Karpas-422 (cell line): ENCODE results near the gene CERS3. TPM values are rescaled to one million over a fixed set of nuclear protein-coding genes. Genes with fewer than 3 reads are reported as not detected.

Experiments used
- DNase-seq: peaks from one replicate; pipeline ENCODE4 v3.0.0-alpha.2; 2015
- H2AFZ ChIP-seq: fragments of 200-600 bp; sonication (generic); 2 replicates; pipeline ENCODE4 v1.6.1; 2014; ENCODE audit warnings: antibody characterized with exemption, low read length, mixed read lengths
- H3K27ac ChIP-seq: fragments of 200-600 bp; sonication (generic); 2 replicates; pipeline ENCODE4 v1.5.1; 2014; ENCODE audit warnings: mild to moderate bottlenecking, low read length, moderate library complexity
- H3K27me3 ChIP-seq: fragments of 200-600 bp; sonication (generic); 2 replicates; pipeline ENCODE4 v1.6.1; 2014; ENCODE audit warnings: low read length, mixed read lengths
- H3K36me3 ChIP-seq: fragments of 200-600 bp; sonication (generic); 2 replicates; pipeline ENCODE4 v1.6.1; 2014; ENCODE audit warnings: low read length, mixed read lengths; ENCODE audit not compliant: insufficient read depth
- H3K4me1 ChIP-seq: fragments of 200-600 bp; sonication (generic); 2 replicates; pipeline ENCODE4 v1.6.1; 2014; ENCODE audit warnings: mild to moderate bottlenecking, low read length, mixed read lengths
- H3K4me2 ChIP-seq: fragments of 200-600 bp; sonication (generic); 2 replicates; pipeline ENCODE4 v1.6.1; 2014; ENCODE audit warnings: low read length, low read depth, mild to moderate bottlenecking; ENCODE audit not compliant: poor library complexity, severe bottlenecking
- H3K4me3 ChIP-seq: fragments of 200-600 bp; sonication (generic); 2 replicates; pipeline ENCODE4 v1.5.1; 2014; ENCODE audit warnings: mild to moderate bottlenecking, antibody characterized with exemption, low read length, mixed read lengths
- H3K79me2 ChIP-seq: fragments of 200-600 bp; sonication (generic); 2 replicates; pipeline ENCODE4 v1.6.1; 2014; ENCODE audit warnings: mild to moderate bottlenecking, low read length, mixed read lengths
- H3K9ac ChIP-seq: fragments of 200-600 bp; sonication (generic); 2 replicates; pipeline ENCODE4 v1.6.0; 2014; ENCODE audit warnings: low read length
- H3K9me2 ChIP-seq: fragments of 200-600 bp; sonication (generic), shearing (Covaris generic); replicated peaks from 2 replicates; pipeline ENCODE4 v1.6.0; 2014; ENCODE audit warnings: mild to moderate bottlenecking, low read length, moderate library complexity; ENCODE audit not compliant: insufficient read depth
- H3K9me3 ChIP-seq: fragments of 300-700, 200-600 bp; sonication (generic); 2 replicates; pipeline ENCODE4 v1.6.1; 2014; ENCODE audit warnings: low read length, mixed read lengths
- H4K20me1 ChIP-seq: fragments of 200-600 bp; sonication (generic); 2 replicates; pipeline ENCODE4 v1.6.1; 2014; ENCODE audit warnings: mild to moderate bottlenecking, antibody characterized with exemption, low read length, low read depth; ENCODE audit not compliant: insufficient read depth
- total RNA-seq: library from RNA; depleted of rRNA; stranded (reverse); fragments of >200 nt; shearing (Covaris generic); gene quantifications from 2 replicates; pipeline ENCODE4 v1.2.3, GENCODE V29; 2014; ENCODE audit warnings: low replicate concordance

Gene CERS3
- total RNA-seq, 1 experiment from 2014 or later, result 0.15 TPM

GRCh38 chr15:100385300-100386050 lies 143.3 kb downstream of the CERS3 start:
- no peak overlapping the region for H3K27ac ChIP-seq
- no peaks in the 10 kb centered on the region for H3K27me3 ChIP-seq
- no peaks in the 10 kb centered on the region for H3K9me3 ChIP-seq
- H3K4me2 ChIP-seq, result no peak overlapping the region
- DNase-seq, result no peak
- no peaks in the 10 kb centered on the region for H4K20me1 ChIP-seq
- H3K36me3 ChIP-seq, result no peaks in the 10 kb centered on the region
- H3K9me2 ChIP-seq, result no peaks in the 10 kb centered on the region
- H3K4me3 ChIP-seq, result no peak overlapping the region
- no peak overlapping the region for H2AFZ ChIP-seq
- no peak overlapping the region for H3K9ac ChIP-seq
- H3K79me2 ChIP-seq, result no peaks in the 10 kb centered on the region
- no peaks in the 10 kb centered on the region for H3K4me1 ChIP-seq

DNA sequence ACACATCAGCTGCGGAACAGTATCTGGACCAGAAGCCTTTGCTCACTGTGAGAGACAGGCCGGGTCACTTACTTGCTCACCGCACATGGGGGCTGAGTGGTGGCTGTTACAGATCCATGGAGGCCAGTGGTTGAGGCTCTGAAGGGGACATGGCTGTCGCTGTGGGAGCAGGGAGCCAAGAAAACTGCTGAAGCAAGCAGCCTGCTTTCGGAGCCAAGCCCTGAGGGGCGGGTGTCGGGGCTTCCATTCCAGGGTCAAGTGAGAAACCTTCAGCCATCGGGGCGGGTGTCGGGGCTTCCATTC lies 144.7 kb downstream of the CERS3 start:
- Histone ChIP-seq H3K79me2 (no peaks in the 10 kb centered on the region), H3K4me2 (no peak overlapping the region)

DNA sequence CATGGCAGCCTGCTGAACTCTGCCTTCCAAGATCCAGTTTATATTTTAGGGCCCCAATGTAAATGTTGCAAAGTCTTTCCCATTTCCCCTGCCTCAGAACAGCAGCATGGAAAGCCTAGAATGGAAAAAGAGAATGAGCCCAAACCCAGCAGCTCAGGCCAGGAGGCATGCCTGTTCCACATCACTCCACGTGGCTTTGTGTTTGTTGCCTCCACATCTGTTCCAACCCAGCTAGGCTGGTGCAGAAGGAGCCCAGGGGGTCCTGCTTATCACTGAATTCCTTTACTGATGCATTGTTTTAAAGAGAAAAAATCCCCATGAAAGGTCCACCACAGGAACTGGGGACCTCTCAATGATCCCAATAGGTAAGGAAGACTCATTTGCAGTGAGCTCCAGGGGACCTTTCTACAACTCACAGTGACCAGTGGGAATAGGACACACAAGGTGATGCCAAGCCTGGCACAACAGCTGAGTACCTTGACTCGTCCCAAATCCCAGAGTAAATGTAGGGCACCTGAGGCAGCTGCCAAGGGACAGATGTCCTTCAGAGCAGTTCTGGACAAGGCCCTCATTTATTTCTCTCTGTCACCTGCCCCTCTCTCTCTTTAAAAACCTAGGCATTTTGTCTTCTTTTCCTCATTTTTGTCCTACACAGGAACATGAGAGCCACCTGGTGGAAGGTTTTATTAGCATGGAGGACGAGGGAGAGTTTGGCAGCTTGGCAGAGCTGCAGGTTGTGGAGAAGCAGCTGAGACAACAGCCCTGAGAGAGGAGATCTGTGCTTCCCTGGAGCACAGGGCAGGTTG lies 145.2 kb downstream of the CERS3 start:
- H3K36me3 ChIP-seq, result no peaks in the 10 kb centered on the region
- no peak overlapping the region for H3K4me3 ChIP-seq
- no peaks in the 10 kb centered on the region for H3K9me2 ChIP-seq
- no peaks in the 10 kb centered on the region for H3K4me1 ChIP-seq
- peak; percentile 71 for DNase-seq
- H3K9me3 ChIP-seq, result no peaks in the 10 kb centered on the region
- no peak overlapping the region for H3K27ac ChIP-seq
- H3K79me2 ChIP-seq, result no peaks in the 10 kb centered on the region
- no peaks in the 10 kb centered on the region for H3K27me3 ChIP-seq
- no peak overlapping the region for H2AFZ ChIP-seq
- H4K20me1 ChIP-seq, result no peaks in the 10 kb centered on the region
- H3K9ac ChIP-seq, result no peak overlapping the region
- H3K4me2 ChIP-seq, result no peak overlapping the region

More for the DNA sequence above, 144.7 kb downstream of the CERS3 start:
- Histone ChIP-seq H3K9ac (no peak overlapping the region), H2AFZ (no peak overlapping the region), H3K36me3 (no peaks in the 10 kb centered on the region), H4K20me1 (no peaks in the 10 kb centered on the region), H3K27ac (no peak overlapping the region), H3K4me3 (no peak overlapping the region), H3K9me3 (no peaks in the 10 kb centered on the region), H3K27me3 (no peaks in the 10 kb centered on the region), H3K4me1 (no peaks in the 10 kb centered on the region), H3K9me2 (no peaks in the 10 kb centered on the region)
- DNase-seq, result no peak

GRCh38 chr15:100373942-100374341 lies 154.8 kb downstream of the CERS3 start:
- no peak overlapping the region for H3K9ac ChIP-seq
- DNase-seq, result no peak
- H3K27me3 ChIP-seq, result no peaks in the 10 kb centered on the region
- H3K27ac ChIP-seq, result no peak overlapping the region
- no peaks in the 10 kb centered on the region for H3K79me2 ChIP-seq
- H3K4me3 ChIP-seq, result no peak overlapping the region
- H3K9me3 ChIP-seq, result no peaks in the 10 kb centered on the region
- H2AFZ ChIP-seq, result no peak overlapping the region
- no peaks in the 10 kb centered on the region for H3K9me2 ChIP-seq
- H3K4me2 ChIP-seq, result no peak overlapping the region
- H3K36me3 ChIP-seq, result no peaks in the 10 kb centered on the region
- no peaks in the 10 kb centered on the region for H3K4me1 ChIP-seq
- no peaks in the 10 kb centered on the region for H4K20me1 ChIP-seq

DNA sequence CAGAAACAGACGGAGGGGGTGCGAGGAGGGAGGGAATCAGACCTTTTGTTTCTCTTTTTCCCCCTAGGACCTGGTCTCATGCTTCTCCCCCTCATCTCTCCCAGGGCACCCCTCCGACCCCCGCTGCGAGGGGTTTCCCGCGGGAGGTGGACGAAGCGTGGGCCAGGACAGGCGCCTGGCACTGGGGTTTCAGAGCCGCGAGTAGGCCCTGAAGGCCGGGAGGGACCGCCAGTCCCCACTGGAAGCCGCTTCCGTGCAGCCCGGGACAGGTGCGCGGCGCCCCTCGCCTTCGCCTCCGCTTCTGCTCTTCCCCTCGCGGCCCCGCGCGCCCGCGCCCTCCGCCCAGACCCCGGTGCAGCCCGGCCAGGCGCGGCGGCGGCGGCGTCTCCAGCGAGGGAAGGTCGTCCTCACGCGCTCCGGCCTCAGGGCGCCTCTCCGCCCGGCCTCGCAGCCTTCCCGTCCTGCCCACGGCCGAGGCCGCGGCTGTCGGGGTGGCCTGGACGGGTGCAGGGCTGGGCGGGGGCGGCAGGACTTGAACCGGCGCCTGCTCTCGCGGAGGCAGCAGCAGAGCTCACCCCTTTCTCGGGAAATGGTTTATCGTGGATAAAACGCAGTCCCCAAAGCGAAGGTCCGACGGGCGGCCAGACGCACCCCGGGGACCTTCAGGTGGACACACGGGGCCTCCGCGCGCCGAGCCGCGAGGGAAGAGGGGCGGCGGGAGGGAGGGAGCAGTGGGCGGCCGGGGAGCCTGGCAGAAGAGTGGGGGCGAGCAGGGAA lies 155.4 kb downstream of the CERS3 start:
- no peak overlapping the region for H3K27ac ChIP-seq
- H3K4me3 ChIP-seq, result no peak overlapping the region
- H3K4me2 ChIP-seq, result no peak overlapping the region
- no peak overlapping the region for H3K9ac ChIP-seq
- no peaks in the 10 kb centered on the region for H3K79me2 ChIP-seq
- no peaks in the 10 kb centered on the region for H4K20me1 ChIP-seq
- no peak for DNase-seq
- no peaks in the 10 kb centered on the region for H3K9me3 ChIP-seq
- no peaks in the 10 kb centered on the region for H3K9me2 ChIP-seq
- H3K4me1 ChIP-seq, result no peaks in the 10 kb centered on the region
- H3K36me3 ChIP-seq, result no peaks in the 10 kb centered on the region
- no peaks in the 10 kb centered on the region for H3K27me3 ChIP-seq
- no peak overlapping the region for H2AFZ ChIP-seq

DNA sequence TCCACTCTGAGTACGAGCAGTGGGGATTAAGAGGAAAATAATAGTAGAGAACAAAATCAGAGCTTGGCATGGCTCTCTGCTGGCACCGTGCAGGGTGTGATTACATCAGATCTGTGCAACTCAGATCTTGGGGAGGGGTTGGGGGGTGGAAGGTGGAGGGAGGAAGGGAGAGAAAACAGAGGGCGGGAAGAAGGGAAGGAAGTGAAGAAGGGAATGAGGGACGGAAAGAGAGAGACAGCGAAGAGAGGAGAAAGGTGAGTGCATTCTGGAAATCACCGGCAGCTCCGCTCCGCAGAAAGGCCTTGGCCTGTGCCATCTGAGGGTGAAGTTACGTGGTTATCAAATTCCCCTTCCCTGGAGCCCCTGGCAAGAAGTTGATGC lies 156.0 kb downstream of the CERS3 start:
- Histone ChIP-seq H2AFZ (no peak overlapping the region), H3K9me2 (no peaks in the 10 kb centered on the region), H3K9me3 (no peaks in the 10 kb centered on the region), H3K4me1 (no peaks in the 10 kb centered on the region), H3K27me3 (no peaks in the 10 kb centered on the region), H4K20me1 (no peaks in the 10 kb centered on the region), H3K36me3 (no peaks in the 10 kb centered on the region), H3K79me2 (no peaks in the 10 kb centered on the region), H3K4me2 (no peak overlapping the region), H3K4me3 (no peak overlapping the region), H3K9ac (no peak overlapping the region), H3K27ac (no peak overlapping the region)
- DNase-seq, result no peak

DNA sequence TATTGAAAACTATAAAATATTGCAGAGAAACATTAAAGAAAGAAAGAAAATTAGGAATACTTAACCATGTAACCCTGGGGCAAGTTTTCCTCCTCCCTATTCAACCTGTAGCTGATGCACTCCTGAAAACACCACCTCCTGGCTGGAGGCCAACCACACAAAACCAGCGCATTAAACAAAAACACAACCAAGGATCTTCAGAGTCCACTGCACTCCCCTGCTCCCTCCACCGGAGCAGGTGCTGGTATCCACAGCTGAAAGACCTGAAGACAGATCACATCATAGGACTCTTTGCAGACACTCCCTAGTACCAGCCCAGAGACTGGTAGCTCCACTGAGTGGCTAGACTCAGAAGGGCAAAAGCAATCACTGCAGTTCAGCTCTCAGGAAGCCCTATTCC lies 173.4 kb downstream of the CERS3 start:
- Histone ChIP-seq H3K9me2 (no peaks in the 10 kb centered on the region), H3K27ac (no peak overlapping the region), H3K27me3 (no peaks in the 10 kb centered on the region), H3K9ac (no peak overlapping the region), H3K79me2 (no peaks in the 10 kb centered on the region), H3K4me3 (no peak overlapping the region), H4K20me1 (no peaks in the 10 kb centered on the region), H3K36me3 (no peaks in the 10 kb centered on the region), H3K9me3 (no peaks in the 10 kb centered on the region), H3K4me1 (no peaks in the 10 kb centered on the region), H2AFZ (no peak overlapping the region), H3K4me2 (no peak overlapping the region)
- DNase-seq, result no peak

DNA sequence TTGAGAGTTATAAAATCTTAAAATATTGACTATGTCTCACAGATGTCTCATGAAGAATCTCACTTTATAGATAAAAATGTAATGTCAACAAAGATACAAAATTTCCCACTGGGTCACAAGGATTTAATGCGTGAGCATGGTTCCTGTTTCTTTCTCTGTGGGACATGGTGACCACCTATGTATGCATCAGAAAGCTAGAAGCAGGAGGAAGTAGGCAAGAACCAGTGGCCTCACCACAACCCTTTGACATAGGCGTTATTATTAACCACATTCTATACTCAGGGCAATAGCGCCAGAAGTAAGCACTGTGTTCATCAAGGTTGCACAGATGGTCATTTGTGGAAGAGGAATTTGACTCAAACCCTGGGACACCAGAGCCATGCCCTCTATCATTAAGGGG lies 175.3 kb downstream of the CERS3 start:
- Histone ChIP-seq H3K9me2 (no peaks in the 10 kb centered on the region), H4K20me1 (no peaks in the 10 kb centered on the region), H3K4me2 (no peak overlapping the region), H3K79me2 (no peaks in the 10 kb centered on the region), H3K9me3 (no peaks in the 10 kb centered on the region), H3K4me3 (no peak overlapping the region), H3K27ac (no peak overlapping the region), H3K36me3 (no peaks in the 10 kb centered on the region), H3K9ac (no peak overlapping the region), H3K4me1 (peaks cover 3% of the 10 kb centered on the region; the same call in 1 of the 2 replicates), H2AFZ (no peak overlapping the region), H3K27me3 (no peaks in the 10 kb centered on the region)
- DNase-seq, result no peak
